ENCODE data around the gene SVOP. TPM values are rescaled to one million over a fixed set of nuclear protein-coding genes. Genes with fewer than 3 reads are reported as not detected.
"Not testable (repeated sequence)": the region's sequence is repeated elsewhere in the genome, so short reads cannot be mapped to it uniquely, and the experiment has no call there.

Gene SVOP
- total RNA-seq, 1 donor from 2014 or later: not detected

- Mint-ChIP-seq H3K27me3 (ENCODE audit: low read depth) (peaks cover 19% of the 10 kb centered on the region), H3K4me3 (ENCODE audit: low read depth) (no peak overlapping the region), H3K4me1 (ENCODE audit: low read depth) (no peaks in the 10 kb centered on the region), H3K27ac (no peak overlapping the region), H3K36me3 (ENCODE audit: low read depth) (no peaks in the 10 kb centered on the region), H3K9me3 (no peaks in the 10 kb centered on the region)
- no peak for DNase-seq (ENCODE audit: low spot score)
- intact Hi-C loops (cut with micrococcal nuclease): no loop called here
Observed at GRCh38 chr12:109018296-109018695, 2.6 kb downstream of the SVOP start.

- DNase-seq (ENCODE audit: low spot score): no peak
- Mint-ChIP-seq H3K27ac (no peak overlapping the region), H3K36me3 (ENCODE audit: low read depth) (no peaks in the 10 kb centered on the region), H3K27me3 (ENCODE audit: low read depth) (peaks cover 19% of the 10 kb centered on the region), H3K4me1 (ENCODE audit: low read depth) (no peaks in the 10 kb centered on the region), H3K9me3 (no peaks in the 10 kb centered on the region), H3K4me3 (ENCODE audit: low read depth) (no peak overlapping the region)
- intact Hi-C loops (cut with micrococcal nuclease): no loop called here
Observed at GRCh38 chr12:109016978-109017377, 3.9 kb downstream of the SVOP start.

- intact Hi-C loops (cut with micrococcal nuclease): no loop called here
- no peak overlapping the region for H3K27ac Mint-ChIP-seq
- H3K4me1 Mint-ChIP-seq (ENCODE audit: low read depth): no peaks in the 10 kb centered on the region
- H3K27me3 Mint-ChIP-seq (ENCODE audit: low read depth): peaks cover 16% of the 10 kb centered on the region
- no peaks in the 10 kb centered on the region for H3K36me3 Mint-ChIP-seq (ENCODE audit: low read depth)
- no peaks in the 10 kb centered on the region for H3K9me3 Mint-ChIP-seq
- no peak overlapping the region for H3K4me3 Mint-ChIP-seq (ENCODE audit: low read depth)
- no peak for DNase-seq (ENCODE audit: low spot score)
Observed at GRCh38 chr12:109016016-109016415, 4.9 kb downstream of the SVOP start.

GRCh38 chr12:109014984-109015765, 5.7 kb downstream of the SVOP start:
- DNase-seq (ENCODE audit: low spot score): no peak
- Mint-ChIP-seq H3K9me3 (no peaks in the 10 kb centered on the region), H3K36me3 (ENCODE audit: low read depth) (no peaks in the 10 kb centered on the region), H3K4me1 (ENCODE audit: low read depth) (no peaks in the 10 kb centered on the region), H3K4me3 (ENCODE audit: low read depth) (no peak overlapping the region), H3K27ac (no peak overlapping the region), H3K27me3 (ENCODE audit: low read depth) (peaks cover 10% of the 10 kb centered on the region)
- intact Hi-C loops (cut with micrococcal nuclease): no loop called here

- peaks cover 7% of the 10 kb centered on the region for H3K27me3 Mint-ChIP-seq (ENCODE audit: low read depth)
- no peak overlapping the region for H3K27ac Mint-ChIP-seq
- no peak overlapping the region for H3K4me3 Mint-ChIP-seq (ENCODE audit: low read depth)
- H3K9me3 Mint-ChIP-seq: no peaks in the 10 kb centered on the region
- H3K36me3 Mint-ChIP-seq (ENCODE audit: low read depth): no peaks in the 10 kb centered on the region
- intact Hi-C loops (cut with micrococcal nuclease): no loop called here
- H3K4me1 Mint-ChIP-seq (ENCODE audit: low read depth): no peaks in the 10 kb centered on the region
- no peak for DNase-seq (ENCODE audit: low spot score)
Observed at GRCh38 chr12:109010259-109010658, 10.6 kb downstream of the SVOP start.

GRCh38 chr12:109009766-109010165, 11.1 kb downstream of the SVOP start:
- H3K27me3 Mint-ChIP-seq (ENCODE audit: low read depth): peaks cover 5% of the 10 kb centered on the region
- H3K4me1 Mint-ChIP-seq (ENCODE audit: low read depth): no peaks in the 10 kb centered on the region
- DNase-seq (ENCODE audit: low spot score): no peak
- H3K27ac Mint-ChIP-seq: no peak overlapping the region
- intact Hi-C loops (cut with micrococcal nuclease): no loop called here
- H3K4me3 Mint-ChIP-seq (ENCODE audit: low read depth): no peak overlapping the region
- no peaks in the 10 kb centered on the region for H3K9me3 Mint-ChIP-seq
- H3K36me3 Mint-ChIP-seq (ENCODE audit: low read depth): no peaks in the 10 kb centered on the region

GRCh38 chr12:109004017-109004416, 16.9 kb downstream of the SVOP start:
- intact Hi-C loops (cut with micrococcal nuclease): no loop called here
- DNase-seq (ENCODE audit: low spot score): no peak
- no peaks in the 10 kb centered on the region for H3K36me3 Mint-ChIP-seq (ENCODE audit: low read depth)
- H3K27ac Mint-ChIP-seq: no peak overlapping the region
- no peaks in the 10 kb centered on the region for H3K4me1 Mint-ChIP-seq (ENCODE audit: low read depth)
- H3K27me3 Mint-ChIP-seq (ENCODE audit: low read depth): peaks cover 4% of the 10 kb centered on the region
- no peak overlapping the region for H3K4me3 Mint-ChIP-seq (ENCODE audit: low read depth)
- H3K9me3 Mint-ChIP-seq: no peaks in the 10 kb centered on the region

- Mint-ChIP-seq H3K4me3 (ENCODE audit: low read depth) (no peak overlapping the region), H3K4me1 (ENCODE audit: low read depth) (no peaks in the 10 kb centered on the region), H3K27ac (no peak overlapping the region), H3K9me3 (no peaks in the 10 kb centered on the region), H3K36me3 (ENCODE audit: low read depth) (no peaks in the 10 kb centered on the region), H3K27me3 (ENCODE audit: low read depth) (no peaks in the 10 kb centered on the region)
- intact Hi-C loops (cut with micrococcal nuclease): no loop called here
- no peak for DNase-seq (ENCODE audit: low spot score)
Observed at GRCh38 chr12:108996320-108996719, 24.5 kb downstream of the SVOP start.

GRCh38 chr12:108995370-108995992, 25.4 kb downstream of the SVOP start:
- intact Hi-C loops (cut with micrococcal nuclease): no loop called here
- DNase-seq (ENCODE audit: low spot score): no peak
- Mint-ChIP-seq H3K36me3 (ENCODE audit: low read depth) (no peaks in the 10 kb centered on the region), H3K27ac (no peak overlapping the region), H3K9me3 (no peaks in the 10 kb centered on the region), H3K27me3 (ENCODE audit: low read depth) (no peaks in the 10 kb centered on the region), H3K4me3 (ENCODE audit: low read depth) (no peak overlapping the region), H3K4me1 (ENCODE audit: low read depth) (no peaks in the 10 kb centered on the region)

GRCh38 chr12:108990103-108990502, 30.8 kb downstream of the SVOP start:
- H3K36me3 Mint-ChIP-seq (ENCODE audit: low read depth); H3K27ac Mint-ChIP-seq; intact Hi-C loops (cut with micrococcal nuclease); H3K4me3 Mint-ChIP-seq (ENCODE audit: low read depth); H3K27me3 Mint-ChIP-seq (ENCODE audit: low read depth); H3K4me1 Mint-ChIP-seq (ENCODE audit: low read depth); DNase-seq (ENCODE audit: low spot score); H3K9me3 Mint-ChIP-seq: not testable (repeated sequence)

GRCh38 chr12:108989376-108989775, 31.5 kb downstream of the SVOP start:
- no peak for DNase-seq (ENCODE audit: low spot score)
- intact Hi-C loops (cut with micrococcal nuclease): no loop called here
- Mint-ChIP-seq H3K36me3 (ENCODE audit: low read depth) (no peaks in the 10 kb centered on the region), H3K9me3 (no peaks in the 10 kb centered on the region), H3K27me3 (ENCODE audit: low read depth) (peaks cover 2% of the 10 kb centered on the region), H3K4me3 (ENCODE audit: low read depth) (no peak overlapping the region), H3K27ac (no peak overlapping the region), H3K4me1 (ENCODE audit: low read depth) (no peaks in the 10 kb centered on the region)

- Mint-ChIP-seq H3K4me1 (ENCODE audit: low read depth) (no peaks in the 10 kb centered on the region), H3K9me3 (no peaks in the 10 kb centered on the region), H3K27ac (no peak overlapping the region), H3K4me3 (ENCODE audit: low read depth) (no peak overlapping the region), H3K27me3 (ENCODE audit: low read depth) (peaks cover 2% of the 10 kb centered on the region), H3K36me3 (ENCODE audit: low read depth) (no peaks in the 10 kb centered on the region)
- intact Hi-C loops (cut with micrococcal nuclease): no loop called here
- no peak for DNase-seq (ENCODE audit: low spot score)
Observed at GRCh38 chr12:108985750-108986149, 35.1 kb downstream of the SVOP start.

GRCh38 chr12:108983227-108983626, 37.6 kb downstream of the SVOP start:
- Mint-ChIP-seq H3K36me3 (ENCODE audit: low read depth) (no peaks in the 10 kb centered on the region), H3K27ac (no peak overlapping the region), H3K9me3 (no peaks in the 10 kb centered on the region), H3K4me1 (ENCODE audit: low read depth) (no peaks in the 10 kb centered on the region), H3K4me3 (ENCODE audit: low read depth) (no peak overlapping the region), H3K27me3 (ENCODE audit: low read depth) (no peaks in the 10 kb centered on the region)
- no peak for DNase-seq (ENCODE audit: low spot score)
- intact Hi-C loops (cut with micrococcal nuclease): no loop called here
